Measurements from ENCODE around the gene LNPEP. TPM values are rescaled to one million over a fixed set of nuclear protein-coding genes. Genes with fewer than 3 reads are reported as not detected.

LNPEP gene
- total and polyA plus RNA-seq, 2 donors (not counting 1 experiment from before 2014, with no cell fraction given): 10.5 to 92.9 TPM

DNA sequence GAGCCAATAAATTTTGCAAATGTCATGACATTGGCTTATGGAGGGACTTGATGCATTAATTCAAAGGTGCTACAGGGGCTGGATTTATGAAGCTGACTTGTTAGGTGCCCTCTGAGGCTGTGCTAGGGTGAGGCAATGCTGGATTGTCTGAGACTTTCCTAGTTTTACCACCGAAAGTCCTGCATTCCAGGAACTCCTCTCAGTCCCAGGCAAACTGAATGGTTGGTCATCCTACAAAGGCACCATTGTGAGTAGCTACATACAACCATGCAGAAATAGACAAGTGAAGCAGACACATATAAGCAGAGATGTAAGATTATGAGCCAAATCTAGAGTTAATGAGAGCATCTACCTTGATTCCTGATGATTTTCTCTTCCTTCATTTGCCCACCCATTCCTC lies 111.2 kb downstream of the LNPEP start:
- no peak overlapping the region for H3K4me3 Mint-ChIP-seq
- intact Hi-C loops (cut with micrococcal nuclease): no loop called here
- no peaks in the 10 kb centered on the region for H4K20me1 ChIP-seq (ENCODE audit: control insufficient read depth, insufficient read depth, low read length, poor library complexity, severe bottlenecking)
- H3K9me3 ChIP-seq (ENCODE audit: control extremely low read depth in 1 of 3, control insufficient read depth in 2 of 3, insufficient read depth in 1 of 3, low read length in 2 of 3): no peaks in the 10 kb centered on the region
- POLR2A ChIA-PET: no interaction called here
- H3K36me3 ChIP-seq (replicated peaks in 1 of 2; ENCODE audit: control extremely low read depth in 1 of 2, control insufficient read depth in 1 of 2, extremely low read depth in 1 of 2, insufficient read depth in 2 of 2, low read length in 1 of 2): no peaks in the 10 kb centered on the region
- no peak overlapping the region for H2AFZ ChIP-seq (ENCODE audit: insufficient read depth, low read depth, low read length, poor library complexity, severe bottlenecking)
- H3K4me1 ChIP-seq (ENCODE audit: control insufficient read depth in 2 of 2, insufficient read depth in 2 of 2, low read length in 2 of 2): no peaks in the 10 kb centered on the region
- H3K79me2 ChIP-seq (ENCODE audit: control insufficient read depth, insufficient read depth, low read length): no peaks in the 10 kb centered on the region
- H3K27me3 Mint-ChIP-seq: peaks cover 11% of the 10 kb centered on the region
- no peak for DNase-seq
- WGBS (ENCODE audit: insufficient coverage): no CpG with 5 or more reads among the region's 1 CpG
- H3K27ac Mint-ChIP-seq: no peak overlapping the region
- no peak for ATAC-seq (ENCODE audit: low read depth)
- no peaks in the 10 kb centered on the region for H3K9me3 Mint-ChIP-seq (ENCODE audit: insufficient read depth)
- H3K27me3 ChIP-seq (replicated peaks in 1 of 4; ENCODE audit: control extremely low read depth in 1 of 4, control insufficient read depth in 3 of 4, insufficient read depth in 4 of 4, low read length in 3 of 4): peaks cover 0 to 3% (median 0%) of the 10 kb centered on the region in 4 experiments
- no peaks in the 10 kb centered on the region for H3K4me1 Mint-ChIP-seq
- H3K9ac ChIP-seq (ENCODE audit: low read length): no peak overlapping the region
- CTCF ChIA-PET: interaction anchor here (1.5 to 2.1 kb wide), 3 partner anchors 178 to 295 kb away, joined by 6 to 11 read pairs (median 8); no protein-coding TSS in a partner anchor
- H3K4me2 ChIP-seq (replicated peaks; ENCODE audit: low read depth, low read length, poor library complexity, severe bottlenecking): no peak overlapping the region
- no peak overlapping the region for H3K27ac ChIP-seq (ENCODE audit: low read length in 2 of 2)
- H3K4me3 ChIP-seq (ENCODE audit: control extremely low read depth in 1 of 5, extremely low read depth in 1 of 5, insufficient read depth in 1 of 5, low read depth in 2 of 5, low read length in 4 of 5): no peak overlapping the region
- no peak for TF ChIP-seq EZH2 (IDR thresholded peaks at IDR 0.05; ENCODE audit: borderline replicate concordance, insufficient read depth, low read depth, low read length, poor library complexity, severe bottlenecking)
- TF ChIP-seq, protein P1, sequence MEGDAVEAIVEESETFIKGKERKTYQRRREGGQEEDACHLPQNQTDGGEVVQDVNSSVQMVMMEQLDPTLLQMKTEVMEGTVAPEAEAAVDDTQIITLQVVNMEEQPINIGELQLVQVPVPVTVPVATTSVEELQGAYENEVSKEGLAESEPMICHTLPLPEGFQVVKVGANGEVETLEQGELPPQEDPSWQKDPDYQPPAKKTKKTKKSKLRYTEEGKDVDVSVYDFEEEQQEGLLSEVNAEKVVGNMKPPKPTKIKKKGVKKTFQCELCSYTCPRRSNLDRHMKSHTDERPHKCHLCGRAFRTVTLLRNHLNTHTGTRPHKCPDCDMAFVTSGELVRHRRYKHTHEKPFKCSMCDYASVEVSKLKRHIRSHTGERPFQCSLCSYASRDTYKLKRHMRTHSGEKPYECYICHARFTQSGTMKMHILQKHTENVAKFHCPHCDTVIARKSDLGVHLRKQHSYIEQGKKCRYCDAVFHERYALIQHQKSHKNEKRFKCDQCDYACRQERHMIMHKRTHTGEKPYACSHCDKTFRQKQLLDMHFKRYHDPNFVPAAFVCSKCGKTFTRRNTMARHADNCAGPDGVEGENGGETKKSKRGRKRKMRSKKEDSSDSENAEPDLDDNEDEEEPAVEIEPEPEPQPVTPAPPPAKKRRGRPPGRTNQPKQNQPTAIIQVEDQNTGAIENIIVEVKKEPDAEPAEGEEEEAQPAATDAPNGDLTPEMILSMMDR (IDR thresholded peaks at IDR 0.05): no peak

DNA sequence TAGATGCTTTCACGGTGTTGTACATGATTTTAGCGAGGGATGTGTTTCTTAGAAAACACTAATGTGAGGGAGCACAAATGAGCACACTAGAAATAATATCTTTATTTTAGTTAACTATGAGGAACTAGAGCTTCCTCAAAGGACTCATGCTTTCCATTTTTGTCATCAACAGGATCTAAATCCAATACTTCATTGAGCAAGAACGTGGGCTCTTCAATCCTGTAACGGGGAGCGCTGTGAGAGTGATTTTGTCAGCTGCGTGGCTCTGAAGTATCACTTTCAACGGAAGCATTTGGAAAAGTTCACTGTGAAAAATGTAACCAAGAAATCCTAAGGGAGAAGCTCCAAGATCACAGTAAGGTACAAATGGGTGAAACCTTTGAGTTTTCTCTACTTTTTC lies 113.3 kb downstream of the LNPEP start:
- no peak overlapping the region for H3K4me3 ChIP-seq (ENCODE audit: control extremely low read depth in 1 of 5, extremely low read depth in 1 of 5, insufficient read depth in 1 of 5, low read depth in 2 of 5, low read length in 4 of 5)
- H2AFZ ChIP-seq (ENCODE audit: insufficient read depth, low read depth, low read length, poor library complexity, severe bottlenecking): no peak overlapping the region
- no peak overlapping the region for H3K4me2 ChIP-seq (replicated peaks; ENCODE audit: low read depth, low read length, poor library complexity, severe bottlenecking)
- H4K20me1 ChIP-seq (ENCODE audit: control insufficient read depth, insufficient read depth, low read length, poor library complexity, severe bottlenecking): no peaks in the 10 kb centered on the region
- ChIA-PET POLR2A (no interaction called here), CTCF (interaction anchor here (0.7 kb wide), 1 partner anchor 180 kb away, joined by 3 read pairs; no protein-coding TSS in a partner anchor)
- ATAC-seq (ENCODE audit: low read depth) (no peak), DNase-seq (no peak)
- H3K4me1 Mint-ChIP-seq: no peaks in the 10 kb centered on the region
- no peak overlapping the region for H3K27ac ChIP-seq (ENCODE audit: low read length in 2 of 2)
- no peak overlapping the region for H3K4me3 Mint-ChIP-seq
- peaks cover 0 to 3% (median 0%) of the 10 kb centered on the region in 4 experiments for H3K27me3 ChIP-seq (replicated peaks in 1 of 4; ENCODE audit: control extremely low read depth in 1 of 4, control insufficient read depth in 3 of 4, insufficient read depth in 4 of 4, low read length in 3 of 4)
- no peak overlapping the region for H3K27ac Mint-ChIP-seq
- H3K27me3 Mint-ChIP-seq: peaks cover 21% of the 10 kb centered on the region
- no peaks in the 10 kb centered on the region for H3K9me3 ChIP-seq (ENCODE audit: control extremely low read depth in 1 of 3, control insufficient read depth in 2 of 3, insufficient read depth in 1 of 3, low read length in 2 of 3)
- intact Hi-C loops (cut with micrococcal nuclease): no loop called here
- no peaks in the 10 kb centered on the region for H3K4me1 ChIP-seq (ENCODE audit: control insufficient read depth in 2 of 2, insufficient read depth in 2 of 2, low read length in 2 of 2)
- WGBS (ENCODE audit: insufficient coverage): no CpG with 5 or more reads among the region's 7 CpGs
- TF ChIP-seq EZH2 (IDR thresholded peaks at IDR 0.05; ENCODE audit: borderline replicate concordance, insufficient read depth, low read depth, low read length, poor library complexity, severe bottlenecking): no peak
- TF ChIP-seq, protein P1 (IDR thresholded peaks at IDR 0.05): no peak
- no peaks in the 10 kb centered on the region for H3K79me2 ChIP-seq (ENCODE audit: control insufficient read depth, insufficient read depth, low read length)
- H3K9ac ChIP-seq (ENCODE audit: low read length): no peak overlapping the region
- no peaks in the 10 kb centered on the region for H3K9me3 Mint-ChIP-seq (ENCODE audit: insufficient read depth)
- no peaks in the 10 kb centered on the region for H3K36me3 ChIP-seq (replicated peaks in 1 of 2; ENCODE audit: control extremely low read depth in 1 of 2, control insufficient read depth in 1 of 2, extremely low read depth in 1 of 2, insufficient read depth in 2 of 2, low read length in 1 of 2)

All from B cell (primary cell).